Neural crest cell (in vitro differentiated cells): ENCODE measurements around the gene GPR132. TPM values are rescaled to one million over a fixed set of nuclear protein-coding genes. Genes with fewer than 3 reads are reported as not detected.

Experiments
- DNase-seq: peaks from one replicate; pipeline ENCODE4 v3.0.0; 2021; ENCODE audit warnings: low read depth, mixed read lengths, low spot score
- H3K27ac Mint-ChIP-seq: one replicate; pipeline ENCODE4 v1.8.0; 2021; ENCODE audit warnings: mild to moderate bottlenecking, mixed read lengths; ENCODE audit not compliant: unreplicated experiment
- H3K27me3 Mint-ChIP-seq: 2 replicates; pipeline ENCODE4 v1.8.0; 2021; ENCODE audit warnings: low read depth, mild to moderate bottlenecking, mixed read lengths
- H3K36me3 Mint-ChIP-seq: 2 replicates; pipeline ENCODE4 v1.8.0; 2021; ENCODE audit warnings: low read depth, mild to moderate bottlenecking, mixed read lengths
- H3K4me1 Mint-ChIP-seq: 2 replicates; pipeline ENCODE4 v1.8.0; 2021; ENCODE audit warnings: mixed read lengths
- H3K4me3 Mint-ChIP-seq: one replicate; pipeline ENCODE4 v1.8.0; 2021; ENCODE audit warnings: mild to moderate bottlenecking, mixed read lengths
- H3K9me3 Mint-ChIP-seq: 2 replicates; pipeline ENCODE4 v1.8.0; 2021; ENCODE audit warnings: mixed read lengths
- CTCF ChIP-seq: fragments of 200-600 bp; sonication (generic); conservative IDR thresholded peaks from 2 replicates; pipeline ENCODE4 v1.5.0; 2021; ENCODE audit warnings: antibody characterized with exemption, mild to moderate bottlenecking
- total RNA-seq: library from RNA; stranded (reverse); gene quantifications from 2 replicates; pipeline ENCODE4 v1.2.1, GENCODE V29; 2021

Gene GPR132
- total RNA-seq, 1 donor from 2014 or later: not detected

DNA sequence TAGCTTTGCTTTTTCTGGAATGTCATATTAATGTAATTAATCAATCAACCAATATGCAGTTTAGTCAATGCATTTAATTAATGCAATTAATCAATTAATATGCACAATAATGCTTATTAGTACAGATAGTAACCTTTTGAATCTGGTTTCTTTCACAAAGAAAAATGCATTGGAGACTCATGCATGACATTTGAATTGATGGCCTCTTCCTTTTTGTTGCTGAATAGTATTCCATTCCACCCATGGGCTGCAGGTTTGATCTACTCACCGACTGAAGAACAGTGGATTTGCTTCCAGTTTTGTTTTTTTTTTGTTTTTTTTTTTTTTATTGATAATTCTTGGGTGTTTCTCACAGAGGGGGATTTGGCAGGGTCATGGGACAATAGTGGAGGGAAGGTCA, 13.1 kb upstream of the GPR132 start:
- peaks cover 3% of the 10 kb centered on the region for H3K4me1 Mint-ChIP-seq
- no peaks in the 10 kb centered on the region for H3K9me3 Mint-ChIP-seq
- no peak for TF ChIP-seq CTCF
- DNase-seq: no peak
- no peak overlapping the region for H3K27ac Mint-ChIP-seq
- peaks cover 20% of the 10 kb centered on the region for H3K27me3 Mint-ChIP-seq
- peaks cover 2% of the 10 kb centered on the region for H3K36me3 Mint-ChIP-seq
- no peak overlapping the region for H3K4me3 Mint-ChIP-seq

DNA sequence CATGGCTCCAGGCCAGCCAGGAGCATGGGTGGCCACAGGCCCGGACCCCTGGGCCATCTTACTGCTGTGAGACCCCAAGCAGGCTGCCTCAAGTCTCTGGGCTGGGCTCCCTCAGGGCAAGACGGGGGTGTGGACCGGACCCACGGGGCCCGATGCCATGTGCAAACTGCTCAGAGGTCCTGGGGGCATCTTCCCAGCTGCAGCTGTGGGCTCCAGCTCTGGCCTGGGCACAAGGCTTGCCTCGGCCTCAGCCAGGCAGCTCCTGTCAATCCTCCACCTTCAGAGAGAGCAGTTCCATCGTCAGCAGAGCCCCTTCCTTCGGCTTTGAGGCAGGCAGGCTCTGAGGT, 12.4 kb upstream of the GPR132 start:
- Mint-ChIP-seq H3K27ac (no peak overlapping the region), H3K27me3 (peaks cover 20% of the 10 kb centered on the region), H3K4me3 (no peak overlapping the region), H3K4me1 (peaks cover 3% of the 10 kb centered on the region), H3K36me3 (peaks cover 2% of the 10 kb centered on the region), H3K9me3 (no peaks in the 10 kb centered on the region)
- no peak for DNase-seq
- TF ChIP-seq CTCF: no peak

DNA sequence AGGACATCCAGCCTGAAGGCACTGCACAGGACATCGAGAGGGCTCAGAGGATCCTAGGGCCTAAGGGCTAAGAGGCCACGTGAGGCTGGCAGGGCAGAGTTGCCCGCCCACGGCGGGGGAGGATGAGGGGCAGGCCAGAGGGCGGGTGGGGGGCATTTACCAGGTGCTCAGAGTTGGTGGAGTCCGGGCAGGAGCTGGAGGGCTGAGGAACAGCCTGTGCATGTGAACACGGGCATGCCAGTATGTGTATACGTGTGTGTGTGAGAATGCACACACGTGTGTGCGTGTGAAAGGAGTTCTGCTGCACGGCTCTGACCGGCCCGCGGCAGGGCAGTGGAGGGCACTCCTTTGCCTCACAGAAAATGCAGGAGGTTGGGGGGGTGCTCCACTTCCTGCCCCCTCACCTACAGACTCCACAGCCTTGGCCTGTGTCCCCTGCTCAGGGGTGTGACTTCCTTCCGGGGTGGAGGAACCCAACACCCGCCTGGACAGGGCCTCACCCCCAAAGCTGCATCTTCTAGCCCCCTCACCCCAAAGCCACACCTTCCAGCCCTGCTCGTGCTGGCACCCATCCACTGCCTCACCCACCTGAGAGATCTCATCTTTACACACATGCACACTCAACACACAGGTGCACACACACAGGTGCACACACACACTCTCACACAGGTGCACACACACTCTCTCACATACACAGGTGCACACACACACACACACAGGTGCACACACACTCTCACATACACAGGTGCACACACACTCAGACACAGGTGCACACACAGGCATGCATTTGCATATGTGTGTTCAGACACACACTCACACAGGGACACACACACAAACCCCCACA, 11.8 kb upstream of the GPR132 start:
- peak overlapping the region; percentile 78 for H3K27ac Mint-ChIP-seq
- no peak for DNase-seq
- no peaks in the 10 kb centered on the region for H3K9me3 Mint-ChIP-seq
- H3K27me3 Mint-ChIP-seq: peaks cover 19% of the 10 kb centered on the region
- H3K4me1 Mint-ChIP-seq: peaks cover 3% of the 10 kb centered on the region
- peaks cover 2% of the 10 kb centered on the region for H3K36me3 Mint-ChIP-seq
- H3K4me3 Mint-ChIP-seq: no peak overlapping the region
- no peak for TF ChIP-seq CTCF

- no peak for DNase-seq
These were observed 11.1 kb upstream of the GPR132 start for GRCh38 chr14:105076296-105076804.

More at GRCh38 chr14:105076296-105076804, 11.1 kb upstream of the GPR132 start:
- no peak for TF ChIP-seq CTCF
- Mint-ChIP-seq H3K27me3 (peaks cover 12% of the 10 kb centered on the region), H3K4me3 (no peak overlapping the region), H3K9me3 (no peaks in the 10 kb centered on the region), H3K27ac (no peak overlapping the region), H3K36me3 (peaks cover 2% of the 10 kb centered on the region), H3K4me1 (peaks cover 3% of the 10 kb centered on the region)
